Hematopoietic multipotent progenitor cell (in vitro differentiated cells): Measurements from ENCODE around the gene AJM1. TPM values are rescaled to one million over a fixed set of nuclear protein-coding genes. Genes with fewer than 3 reads are reported as not detected.
A peak's percentile ranks its signal among the peaks of the same experiment; 100 is the strongest.
"Not testable (repeated sequence)": the region's sequence is repeated elsewhere in the genome, so short reads cannot be mapped to it uniquely, and the experiment has no call there.

Experiments
- DNase-seq, 3 donors: peaks; one replicate each; pipeline ENCODE4 v3.0.0-alpha.2; 2011 to 2015; ENCODE audit warnings: low read depth in 2 of 3, low spot score in 2 of 3
- total RNA-seq: library from RNA; depleted of rRNA; stranded (reverse); fragments of >200 nt; gene quantifications from one replicate; pipeline ENCODE4 v1.2.3, GENCODE V29; 2012

AJM1 gene
- total RNA-seq, 1 donor: 0.27 TPM

DNA sequence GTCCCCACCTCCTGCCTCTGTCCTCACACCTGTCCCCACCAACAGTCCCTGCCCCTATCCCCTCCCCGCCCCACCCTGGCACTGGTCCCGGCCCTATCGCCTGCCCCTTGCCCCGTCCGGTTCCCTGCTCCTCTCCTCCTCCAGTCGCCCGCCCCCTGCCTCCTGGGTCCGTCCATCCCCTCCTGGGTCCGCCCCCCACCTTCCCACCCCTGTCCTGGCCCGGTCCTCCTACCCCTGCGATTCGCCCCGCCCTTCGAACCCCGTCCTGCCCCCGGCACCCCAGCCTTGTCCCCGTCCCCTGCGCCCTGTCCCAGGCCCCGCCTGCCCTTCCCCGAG is 23.5 kb downstream of the AJM1 start:
- DNase-seq: no peak

DNA sequence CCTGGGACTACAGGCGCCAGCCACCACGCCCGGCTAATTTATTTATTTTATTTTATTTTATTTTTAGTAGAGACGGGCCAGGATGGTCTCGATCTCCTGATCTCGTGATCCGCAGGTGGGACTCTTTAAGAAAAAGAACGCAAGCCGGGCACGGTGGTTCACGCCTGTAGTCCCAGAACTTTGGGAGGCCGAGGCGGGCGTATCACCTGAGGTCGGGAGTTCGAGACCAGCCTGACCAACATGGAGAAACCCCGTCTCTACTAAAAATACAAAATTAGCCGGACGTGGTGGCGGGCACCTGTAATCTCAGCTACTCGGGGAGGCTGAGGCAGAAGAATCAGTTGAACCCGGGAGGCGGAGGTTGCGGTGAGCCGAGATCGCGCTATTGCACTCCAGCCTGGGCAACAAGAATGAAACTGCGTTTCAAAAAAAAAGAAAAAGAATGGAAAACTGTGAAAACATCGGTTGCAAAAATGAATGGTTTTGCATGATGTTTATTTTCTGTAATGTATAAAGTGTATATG is 24.7 kb downstream of the AJM1 start:
- DNase-seq: not testable (repeated sequence)

DNA sequence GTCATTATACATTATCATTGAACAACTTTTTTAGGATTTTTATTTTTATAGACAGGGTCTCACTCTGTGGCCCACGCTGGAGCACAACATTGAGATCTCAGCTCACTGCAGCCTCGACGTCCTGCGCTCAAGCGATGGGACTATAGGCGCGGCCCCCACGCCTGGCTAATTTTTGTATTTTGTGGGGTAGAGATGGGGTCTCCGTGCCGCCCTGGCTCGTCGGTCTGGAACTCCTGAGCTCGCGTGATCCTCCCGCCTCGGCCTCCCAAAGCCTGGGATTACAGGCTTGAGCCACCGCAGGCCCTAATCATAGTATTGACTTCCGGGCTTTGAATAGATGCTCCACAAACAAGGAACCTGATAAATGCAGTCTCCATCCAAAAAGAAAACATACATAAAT is 25.2 kb downstream of the AJM1 start:
- DNase-seq: no peak

DNA sequence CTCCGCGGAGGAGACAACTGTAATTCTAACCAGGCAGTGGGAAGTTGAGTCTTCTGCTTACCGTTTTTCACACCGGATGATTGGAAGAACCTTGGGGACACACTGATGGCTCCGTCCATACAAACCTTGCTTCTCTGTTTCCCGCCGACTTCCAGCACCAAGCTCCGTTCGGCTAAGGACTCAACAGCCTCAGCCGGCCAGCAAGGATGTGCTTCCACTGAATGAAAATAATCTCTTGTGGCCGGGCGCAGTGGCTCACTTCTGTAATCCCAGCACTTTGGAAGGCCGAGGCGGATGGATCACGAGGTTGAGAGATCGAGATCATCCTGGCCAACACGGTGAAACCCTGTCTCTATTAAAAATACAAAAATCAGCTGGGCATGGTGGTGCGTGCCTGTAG is 25.6 kb downstream of the AJM1 start:
- no peak for DNase-seq

GRCh38 chr9:136868644-136869043 is 26.4 kb downstream of the AJM1 start:
- no peak for DNase-seq

GRCh38 chr9:136869611-136870010 is 27.3 kb downstream of the AJM1 start:
- not testable (repeated sequence) for DNase-seq

- no peak for DNase-seq
Observed at GRCh38 chr9:136875155-136875554, 32.9 kb downstream of the AJM1 start.

GRCh38 chr9:136876476-136876875 is 34.2 kb downstream of the AJM1 start:
- DNase-seq: no peak

GRCh38 chr9:136880651-136881050 is 38.4 kb downstream of the AJM1 start:
- DNase-seq: no peak

DNA sequence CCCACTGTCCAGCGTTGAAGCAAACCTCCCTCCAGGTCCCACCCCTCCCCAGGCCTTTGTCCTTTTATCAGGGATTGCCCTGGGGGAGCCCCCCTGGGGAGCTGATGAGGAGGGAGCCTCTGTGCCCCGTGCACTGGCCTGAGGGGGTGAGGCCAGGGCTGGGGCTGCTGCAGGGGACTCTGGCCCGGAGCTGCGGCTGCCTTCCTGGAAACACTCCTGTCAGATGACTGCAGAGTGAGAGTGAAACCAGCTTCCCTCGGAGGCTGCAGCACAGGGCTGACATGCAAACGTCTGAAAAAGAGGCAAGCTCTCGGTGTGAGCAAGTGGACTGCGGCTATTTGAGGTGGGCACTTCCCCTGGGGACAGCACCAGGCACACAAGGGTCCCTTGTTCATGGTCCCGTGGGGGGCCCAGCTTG is 39.4 kb downstream of the AJM1 start:
- DNase-seq: peak in 1 of 3 donors; percentile 46

DNA sequence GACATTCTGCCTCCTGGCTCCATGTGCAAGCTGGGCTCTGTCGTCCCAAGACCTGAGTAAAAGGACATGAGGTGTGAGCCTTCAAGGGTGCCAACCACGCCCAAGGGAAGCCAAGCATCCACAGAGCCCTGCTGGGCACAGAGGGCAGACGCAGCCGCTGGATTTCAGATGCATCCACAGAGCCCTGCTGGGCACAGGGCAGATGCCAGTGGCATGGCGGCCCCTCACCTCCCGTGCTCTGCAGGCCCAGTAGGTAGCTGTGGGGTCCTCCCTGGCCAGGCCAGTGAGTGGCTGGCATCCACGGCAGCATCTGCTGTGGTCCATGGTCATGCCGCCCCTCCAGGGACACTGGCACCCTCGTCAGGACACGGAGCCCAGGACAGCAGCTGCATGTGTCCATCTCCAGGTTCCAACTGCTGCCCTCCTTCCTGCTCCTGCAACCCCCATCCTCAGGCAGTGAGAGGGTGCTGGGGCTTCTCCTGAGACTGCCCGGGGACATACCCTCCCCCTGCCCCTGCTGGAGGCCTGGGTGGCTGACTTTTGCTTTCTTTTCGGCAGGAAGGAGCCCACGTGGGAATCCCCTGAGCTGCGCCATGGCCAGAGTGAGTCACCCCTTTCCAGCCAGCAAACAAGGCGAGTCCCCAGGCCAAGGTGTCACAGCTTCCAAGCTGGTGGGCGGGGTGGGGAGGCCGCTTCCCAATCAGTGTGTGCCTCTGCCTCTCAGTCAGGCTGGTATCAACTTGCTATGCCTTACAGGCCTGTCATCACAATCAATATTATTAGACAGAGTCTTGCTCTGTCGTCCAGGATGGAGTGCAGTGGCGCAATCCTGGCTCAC is 40.0 kb downstream of the AJM1 start:
- DNase-seq: peak; percentile 47 to 91 (median 90)

DNA sequence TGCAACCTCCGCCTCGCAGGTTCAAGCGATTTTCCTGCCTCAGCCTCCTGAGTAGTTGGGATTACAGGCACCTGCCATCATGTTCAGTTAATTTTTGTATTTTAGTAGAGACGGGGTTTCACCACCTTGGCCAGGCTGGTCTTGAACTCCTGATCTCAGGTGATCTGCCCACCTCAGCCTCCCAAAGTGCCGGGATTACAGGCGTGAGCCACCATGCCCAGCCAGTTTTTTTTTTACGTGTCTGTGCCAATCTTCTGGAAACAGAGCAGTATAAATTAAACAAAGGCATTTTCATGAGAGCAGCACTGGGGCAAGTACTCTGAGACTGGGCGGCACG is 40.6 kb downstream of the AJM1 start:
- not testable (repeated sequence) for DNase-seq

GRCh38 chr9:136883670-136884069 is 41.4 kb downstream of the AJM1 start:
- not testable (repeated sequence) for DNase-seq

GRCh38 chr9:136885950-136886578 is 43.8 kb downstream of the AJM1 start, which contains the start of gene TRAF2:
Gene TRAF2, plus strand, starts transcription at chr9:136886516. Its CDS starts 12,225 bp downstream, at chr9:136898741.
- peak; percentile 98 to 99 (median 98) for DNase-seq

DNA sequence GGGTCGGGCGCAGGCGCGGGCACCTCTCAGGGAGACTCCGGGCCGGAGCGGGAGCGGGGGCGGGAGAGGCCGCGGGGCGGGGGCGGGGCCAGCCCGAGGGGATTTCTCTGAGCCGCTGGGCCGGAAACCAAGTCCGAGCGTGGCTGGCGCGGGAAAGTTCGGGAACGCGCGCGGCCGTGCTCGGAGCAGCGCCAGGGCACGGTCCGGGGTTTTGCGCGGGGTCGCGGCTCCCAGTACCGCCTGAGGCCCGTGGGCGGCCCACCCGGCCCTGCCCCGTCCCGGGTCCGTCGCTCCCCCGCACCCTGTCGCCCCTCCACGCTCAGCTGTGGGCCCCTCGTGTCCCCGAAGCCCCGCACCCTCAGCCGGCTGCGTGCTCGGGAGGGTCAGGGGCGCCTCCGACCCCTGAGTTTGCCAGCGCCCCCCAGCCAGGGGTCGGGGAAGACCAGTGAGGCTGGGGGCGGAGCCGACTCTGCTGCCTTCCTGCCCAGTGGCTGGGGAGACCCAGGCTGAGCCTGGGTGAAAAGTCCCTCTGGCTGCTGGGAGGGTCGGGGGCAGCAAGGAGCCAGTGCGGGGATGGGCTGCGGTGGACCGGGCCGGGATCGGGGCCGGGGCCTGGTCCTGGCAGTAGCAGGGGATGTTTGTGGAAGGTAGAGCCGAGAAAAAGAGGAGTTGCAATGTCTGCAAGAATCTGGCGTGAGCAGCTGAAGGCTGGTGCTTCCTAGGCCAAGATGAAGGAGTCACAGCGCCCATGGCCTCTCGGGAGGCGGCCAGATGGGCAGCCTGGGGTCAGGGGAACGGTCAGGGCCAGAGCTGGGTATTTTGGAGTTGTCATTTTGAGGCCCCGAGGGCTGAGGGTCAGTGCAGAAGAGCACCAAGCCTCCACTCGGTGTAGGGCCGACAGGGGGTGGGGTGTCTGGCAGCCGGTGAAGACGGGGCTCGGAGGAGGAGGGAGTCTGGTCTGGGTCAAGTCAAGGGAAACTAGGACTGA is 44.6 kb downstream of the AJM1 start:
- DNase-seq: peak in 2 of 3 donors; percentile 32 to 59

DNA sequence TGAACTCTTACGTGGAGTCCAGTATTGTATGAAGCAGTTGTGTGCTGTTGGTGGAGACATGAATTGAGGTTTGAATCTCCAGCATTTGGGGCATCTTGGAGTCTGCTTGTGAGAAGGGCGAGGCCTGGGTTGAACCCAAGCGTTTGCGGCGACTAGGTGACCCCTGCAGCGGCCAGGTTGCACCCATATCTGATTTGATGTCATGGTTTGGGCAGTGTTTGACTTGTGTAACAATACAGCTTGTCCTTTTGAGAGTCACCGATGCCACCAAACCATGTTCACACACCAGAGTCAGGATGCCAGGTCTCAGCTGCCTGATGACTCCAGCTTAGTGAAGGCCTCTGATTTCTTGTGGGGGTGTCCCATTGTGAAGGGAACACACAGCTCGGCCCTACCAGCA is 46.2 kb downstream of the AJM1 start:
- no peak for DNase-seq

DNA sequence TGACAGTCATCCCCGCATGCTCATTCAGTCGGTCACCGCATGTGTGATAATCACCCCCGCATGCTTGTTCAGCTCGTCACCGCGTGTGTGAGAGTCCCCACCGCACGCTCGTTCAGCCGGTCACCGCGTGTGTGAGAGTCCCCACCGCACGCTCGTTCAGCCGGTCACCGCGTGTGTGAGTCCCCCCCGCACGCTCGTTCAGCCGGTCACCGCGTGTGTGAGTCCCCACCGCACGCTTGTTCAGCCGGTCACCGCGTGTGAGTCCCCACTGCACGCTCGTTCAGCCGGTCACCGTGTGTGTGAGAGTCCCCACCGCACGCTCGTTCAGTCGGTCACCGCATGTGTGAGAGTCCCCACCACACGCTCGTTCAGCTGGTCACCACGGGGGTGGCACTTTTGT is 47.6 kb downstream of the AJM1 start:
- DNase-seq: no peak

DNA sequence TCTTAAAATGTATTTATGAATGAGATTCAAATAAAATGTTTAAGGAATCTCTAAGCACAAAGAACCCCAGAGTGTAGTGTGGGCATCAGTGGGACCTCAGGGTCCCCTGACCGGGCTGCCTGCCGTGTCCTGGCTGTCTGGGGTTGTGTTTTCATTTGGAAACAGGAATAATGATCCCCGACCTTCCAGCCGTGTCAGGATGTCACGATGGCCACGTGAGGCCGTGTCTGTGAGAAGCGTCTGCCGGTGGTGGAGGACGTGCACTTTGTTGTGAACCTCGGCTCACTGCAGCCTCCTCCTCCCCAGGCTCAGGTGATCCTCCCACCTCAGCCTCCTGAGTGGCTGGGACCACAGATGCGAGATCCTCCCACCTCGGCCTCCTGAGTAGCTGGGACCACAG is 48.4 kb downstream of the AJM1 start:
- no peak for DNase-seq
